GM12878 (cell line): ENCODE data around the gene GSKIP. TPM values are rescaled to one million over a fixed set of nuclear protein-coding genes. Genes with fewer than 3 reads are reported as not detected.

Experiments
- ATAC-seq: fragments of 200-7000 bp; cut with Tn5 transposase; 3 replicates; pipeline ENCODE4 v1.9.1; 2020; ENCODE audit warnings: mild to moderate bottlenecking, moderate library complexity
- BruUV-seq: library from RNA; stranded (reverse); fragments of 400-500 nt; replicated peaks from 2 replicates; lab custom pipeline; 2021; lab: Mats Ljungman, UMichigan
- CTCF ChIA-PET: fragments of 300-600 bp; sonication (Branson Sonifier 250); formaldehyde crosslinking; extraction: SDS; loops from one replicate; lab custom pipeline; 2021; ENCODE audit warnings: inconsistent platforms; lab: Yijun Ruan, JAX
- POLR2A ChIA-PET: fragments of 350-600 bp; formaldehyde crosslinking; extraction: SDS; loops from one replicate; lab custom pipeline; 2021; ENCODE audit warnings: inconsistent platforms; lab: Charles Lee
- RAD21 ChIA-PET: fragments of 300-600 bp; sonication (Branson Sonifier 250); formaldehyde crosslinking; loops from one replicate; lab custom pipeline; 2023; ENCODE audit warnings: antibody characterized with exemption; ENCODE audit not compliant: unreplicated experiment; lab: Charles Lee
- SMC1A ChIA-PET: fragments of 300-600 bp; sonication (Branson Sonifier 250); formaldehyde crosslinking; loops from one replicate; lab custom pipeline; 2023; ENCODE audit not compliant: unreplicated experiment, uncharacterized antibody; lab: Charles Lee
- DNase-seq: peaks from one replicate; pipeline ENCODE4 v3.0.0-alpha.2; 2011; ENCODE audit warnings: low read depth, low spot score
- FAIRE-seq: peaks from 3 replicates; lab custom pipeline; 2011; peaks lifted over from hg19 to GRCh38; lab: Jason Lieb, UNC
- H2AFZ ChIP-seq: 2 replicates; pipeline ENCODE4 v1.6.0; 2011; ENCODE audit warnings: low read depth, low read length, control low read depth; ENCODE audit not compliant: control insufficient read depth
- H3K27ac ChIP-seq: 2 replicates; pipeline ENCODE4 v1.5.1; 2011; ENCODE audit warnings: control low read depth; ENCODE audit not compliant: control insufficient read depth, insufficient read depth
- H3K27me3 ChIP-seq, 2 experiments: replicated peaks in 1 of 2; 2 replicates each; pipeline versions ENCODE4 v1.6.0 to v1.6.1; 2011; ENCODE audit warnings: low read length in 1 of 2; ENCODE audit not compliant: control insufficient read depth in 2 of 2, insufficient read depth in 2 of 2
- H3K36me3 ChIP-seq, 2 experiments: 2 replicates each; pipeline ENCODE4 v1.5.1; 2011; ENCODE audit warnings: low read length in 1 of 2; ENCODE audit not compliant: control insufficient read depth in 2 of 2, insufficient read depth in 2 of 2
- H3K4me1 ChIP-seq: 2 replicates; pipeline ENCODE4 v1.6.1; 2011; ENCODE audit warnings: mild to moderate bottlenecking, low read length, moderate library complexity, mixed read lengths; ENCODE audit not compliant: control insufficient read depth, insufficient read depth
- H3K4me2 ChIP-seq: 2 replicates; pipeline ENCODE4 v1.6.0; 2011; ENCODE audit warnings: control low read depth; ENCODE audit not compliant: control insufficient read depth, insufficient read depth
- H3K4me3 ChIP-seq: fragments of 200-600 bp; sonication (generic); 2 replicates; pipeline ENCODE4 v1.5.1; 2016
- H3K79me2 ChIP-seq: 2 replicates; pipeline ENCODE4 v1.6.0; 2011; ENCODE audit warnings: low read length; ENCODE audit not compliant: control insufficient read depth, insufficient read depth
- H3K9ac ChIP-seq: 2 replicates; pipeline ENCODE4 v1.8.0; 2011; ENCODE audit warnings: low read length, control low read depth, mixed read lengths; ENCODE audit not compliant: control insufficient read depth, insufficient read depth
- H3K9me3 ChIP-seq: replicated peaks from 3 replicates; pipeline ENCODE4 v1.5.1; 2011; ENCODE audit warnings: mild to moderate bottlenecking, low read length; ENCODE audit not compliant: control insufficient read depth, insufficient read depth
- H4K20me1 ChIP-seq: 2 replicates; pipeline ENCODE4 v1.6.0; 2011; ENCODE audit not compliant: control insufficient read depth, insufficient read depth
- CHD4 ChIP-seq: fragments of 200-600 bp; sonication (generic); IDR thresholded peaks from 2 replicates; pipeline ENCODE4 v1.6.1; 2016; ENCODE audit warnings: mild to moderate bottlenecking
- GATAD2B ChIP-seq: fragments of 450-650 bp; conservative IDR thresholded peaks from 2 replicates; pipeline ENCODE4 v1.6.1; 2017; ENCODE audit warnings: low read depth, mild to moderate bottlenecking, moderate library complexity
- MXI1 ChIP-seq: fragments of 150-350 bp; IDR thresholded peaks from 2 replicates; pipeline ENCODE4 v1.6.1; 2011; ENCODE audit warnings: low read depth, mild to moderate bottlenecking, inconsistent platforms, low read length, improper control_type of control experiment
- MYC ChIP-seq: IDR thresholded peaks from 2 replicates; pipeline ENCODE4 v1.6.1; 2011; ENCODE audit warnings: mild to moderate bottlenecking, low read length, moderate library complexity, inconsistent platforms; ENCODE audit not compliant: insufficient read depth, insufficient replicate concordance, insufficient read length, severe bottlenecking
- NFXL1 ChIP-seq: fragments of 450-650 bp; IDR thresholded peaks from 2 replicates; pipeline ENCODE4 v1.6.1; 2017; ENCODE audit warnings: antibody characterized with exemption, mild to moderate bottlenecking, borderline replicate concordance
- PBX3 ChIP-seq: IDR thresholded peaks from 2 replicates; pipeline ENCODE4 v1.6.1; 2011; ENCODE audit warnings: mild to moderate bottlenecking, low read depth, low read length, moderate library complexity; ENCODE audit not compliant: insufficient replicate concordance
- RBBP5 ChIP-seq: fragments of 200-600 bp; sonication (generic); conservative IDR thresholded peaks from 2 replicates; pipeline ENCODE4 v1.6.1; 2016
- SMC3 ChIP-seq: IDR thresholded peaks from 2 replicates; pipeline ENCODE4 v1.6.1; 2011; ENCODE audit warnings: low read length, improper control_type of control experiment, borderline replicate concordance
- ZNF592 ChIP-seq: fragments of 450-650 bp; IDR thresholded peaks from 2 replicates; pipeline ENCODE4 v1.6.1; 2017; ENCODE audit warnings: mild to moderate bottlenecking, moderate library complexity
- WGBS: methylation state at CpG from one replicate; pipeline ENCODE4 v1.1.6; 2016; ENCODE audit warnings: low lambda C conversion rate; ENCODE audit not compliant: insufficient replicate concordance, insufficient coverage; ENCODE audit errors: missing lambda C conversion rate; 5-methylcytosine and 5-hydroxymethylcytosine counted together
- in situ Hi-C: fragments of 300-500 bp; cut with MboI; formaldehyde crosslinking; loops from 9 replicates; pipeline ENCODE4 v1.14.3; 2018; ENCODE audit warnings: mixed read lengths
- intact Hi-C: fragments of 100-400 bp; cut with micrococcal nuclease; formaldehyde crosslinking; loops from one replicate; pipeline ENCODE4 v1.14.2; 2022; ENCODE audit not compliant: unreplicated experiment
- polyA plus RNA-seq, 11 experiments: library from polyadenylated mRNA; depleted of rRNA in 4 of 11; unstranded in 6 of 11; stranded (reverse) in 5 of 11; fragments of >200 nt; fragmentation: Nextera tagmentation in 4 of 11; fragmentation: Illumina TruSeq in 1 of 11; extraction: Ambion mirVana in 4 of 11; extraction: Trizol in 1 of 11; gene quantifications; 1 replicate in 1 of 11; 2 replicates in 10 of 11; pipeline versions ENCODE4 v1.2.1 to v1.2.3, GENCODE V29; 2011 to 2016; ENCODE audit warnings: inconsistent platforms in 2 of 11, missing spikeins in 2 of 11, low read depth in 1 of 11
- total RNA-seq, 4 experiments: library from RNA; depleted of rRNA in 3 of 4; stranded (reverse); fragments of >200 nt in 3 of 4; fragmentation: Illumina TruSeq in 1 of 4; extraction: Trizol in 1 of 4; gene quantifications; 2 replicates each; pipeline versions ENCODE4 v1.2.1 to v1.2.3, GENCODE V29; 2013 to 2021
- TF ChIP-seq, protein P1 (sequence below): fragments of 450-650 bp; IDR thresholded peaks from 2 replicates; pipeline ENCODE4 v1.6.1; 2017; ENCODE audit warnings: borderline replicate concordance

Gene GSKIP
- total and polyA plus RNA-seq, 10 of the 15 experiments (the other 5 are each of a cell fraction or from before 2014, with no cell fraction given) = 15.4 to 75.2 (median 26.1) TPM

GRCh38 chr14:96405677-96406076 lies 42.4 kb downstream of the GSKIP start:
- Histone ChIP-seq H3K9me3 (no peaks in the 10 kb centered on the region), H2AFZ (no peak overlapping the region), H3K27me3 (no peaks in the 10 kb centered on the region; a peak in 1 of 4 replicates), H3K4me3 (no peak overlapping the region), H3K9ac (no peak overlapping the region), H3K4me2 (no peak overlapping the region), H3K36me3 (no peaks in the 10 kb centered on the region), H4K20me1 (no peaks in the 10 kb centered on the region), H3K4me1 (no peaks in the 10 kb centered on the region), H3K27ac (no peak overlapping the region), H3K79me2 (no peaks in the 10 kb centered on the region)
- no peak for TF ChIP-seq PBX3
- no peak for TF ChIP-seq NFXL1
- WGBS = 13% methylated on average over 1 of the region's 1 CpG
- RAD21 ChIA-PET = no interaction called here
- POLR2A ChIA-PET = no interaction called here
- ATAC-seq = no peak
- in situ Hi-C loops (no loop called here), intact Hi-C loops (no loop called here)
- no TSS peak for BruUV-seq
- CTCF ChIA-PET = no interaction called here
- DNase-seq = no peak
- no peak for FAIRE-seq
- SMC1A ChIA-PET = no interaction called here

- DNase-seq = no peak
- Histone ChIP-seq H3K9me3 (no peaks in the 10 kb centered on the region), H3K27ac (no peak overlapping the region), H4K20me1 (no peaks in the 10 kb centered on the region), H3K27me3 (no peaks in the 10 kb centered on the region; a peak in 1 of 4 replicates), H3K36me3 (no peaks in the 10 kb centered on the region), H2AFZ (no peak overlapping the region), H3K4me2 (no peak overlapping the region), H3K4me3 (no peak overlapping the region), H3K79me2 (no peaks in the 10 kb centered on the region), H3K4me1 (no peaks in the 10 kb centered on the region), H3K9ac (no peak overlapping the region)
- 27% methylated on average over 3 of the region's 3 CpGs for WGBS
- ChIA-PET SMC1A (interaction anchor here (0.9 kb wide), 1 partner anchor 8 kb away, joined by 3 read pairs; no protein-coding TSS in a partner anchor), CTCF (interaction anchor here (0.8 kb wide), 1 partner anchor 25 kb away, joined by 3 read pairs; no protein-coding TSS in a partner anchor), RAD21 (no interaction called here), POLR2A (no interaction called here)
- in situ Hi-C loops (no loop called here), intact Hi-C loops (no loop called here)
- BruUV-seq = no TSS peak
- no peak for FAIRE-seq
- ATAC-seq = no peak
- TF ChIP-seq CHD4 (no peak), SMC3 (no peak), ZNF592 (no peak), MXI1 (no peak), RBBP5 (no peak), MYC (no peak), GATAD2B (no peak)
- TF ChIP-seq, protein P1, sequence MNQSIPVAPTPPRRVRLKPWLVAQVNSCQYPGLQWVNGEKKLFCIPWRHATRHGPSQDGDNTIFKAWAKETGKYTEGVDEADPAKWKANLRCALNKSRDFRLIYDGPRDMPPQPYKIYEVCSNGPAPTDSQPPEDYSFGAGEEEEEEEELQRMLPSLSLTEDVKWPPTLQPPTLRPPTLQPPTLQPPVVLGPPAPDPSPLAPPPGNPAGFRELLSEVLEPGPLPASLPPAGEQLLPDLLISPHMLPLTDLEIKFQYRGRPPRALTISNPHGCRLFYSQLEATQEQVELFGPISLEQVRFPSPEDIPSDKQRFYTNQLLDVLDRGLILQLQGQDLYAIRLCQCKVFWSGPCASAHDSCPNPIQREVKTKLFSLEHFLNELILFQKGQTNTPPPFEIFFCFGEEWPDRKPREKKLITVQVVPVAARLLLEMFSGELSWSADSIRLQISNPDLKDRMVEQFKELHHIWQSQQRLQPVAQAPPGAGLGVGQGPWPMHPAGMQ = no peak
Observed at GRCh38 chr14:96407935-96408570, 44.7 kb downstream of the GSKIP start.
